ENCODE results near the gene WDSUB1.

WDSUB1 gene

DNA sequence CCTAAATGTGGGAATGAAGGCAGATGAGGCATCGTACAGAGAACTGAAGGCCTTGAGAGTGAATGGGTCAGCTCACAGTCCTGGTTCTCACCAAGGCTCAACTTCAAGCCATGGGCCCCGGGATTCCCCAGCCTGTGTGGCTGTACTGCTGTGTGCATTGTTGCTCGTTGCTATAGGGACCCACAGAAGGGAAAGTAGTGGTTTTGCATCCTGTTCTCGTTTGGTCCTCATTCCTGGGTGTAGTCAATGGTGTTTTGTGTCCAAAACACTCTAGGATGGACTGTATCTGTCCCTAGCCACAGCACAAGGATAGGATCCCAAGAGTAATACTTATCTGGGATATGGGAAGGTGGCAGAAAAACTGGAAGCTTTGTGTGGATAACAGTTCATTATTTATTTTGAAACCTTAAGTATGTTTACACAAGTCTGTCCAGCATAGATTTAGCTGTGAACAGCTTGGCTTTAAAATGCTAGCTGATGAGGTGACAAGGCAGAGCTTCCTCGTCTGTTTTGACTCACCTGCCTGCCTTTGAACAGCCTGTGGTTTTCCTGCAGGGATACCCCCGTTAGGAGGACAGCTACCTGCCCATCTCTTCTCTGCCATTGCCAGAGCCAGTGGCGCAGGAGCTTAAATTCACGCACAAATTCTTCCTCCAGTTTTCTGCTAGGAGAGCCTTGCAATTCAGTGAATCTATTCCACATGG, 85.0 kb downstream of the WDSUB1 start:
- DNase-seq (no peak), ATAC-seq (ENCODE audit: insufficient read depth, low read depth) (peak; percentile 58)
- Histone ChIP-seq H3K4me2 (ENCODE audit: insufficient read depth, low read length) (no peak overlapping the region), H3K36me3 (ENCODE audit: insufficient read depth, low read length) (peaks cover 23% of the 10 kb centered on the region), H3K27ac (ENCODE audit: low read length) (no peak overlapping the region), H2AFZ (ENCODE audit: low read depth, low read length) (no peak overlapping the region), H3K4me1 (ENCODE audit: insufficient read depth, low read length) (no peaks in the 10 kb centered on the region; the same call in 1 of the 2 replicates), H3K4me3 (ENCODE audit: low read depth in 1 of 2, low read length in 2 of 2) (no peak overlapping the region), H3K79me2 (ENCODE audit: insufficient read depth, low read length) (no peaks in the 10 kb centered on the region), H4K20me1 (ENCODE audit: insufficient read depth, low read length) (no peaks in the 10 kb centered on the region), H3K9ac (ENCODE audit: low read depth, low read length) (no peak overlapping the region), H3K9me3 (ENCODE audit: insufficient read depth, low read length, severe bottlenecking) (no peaks in the 10 kb centered on the region), H3K27me3 (ENCODE audit: insufficient read depth, low read length, poor library complexity) (no peaks in the 10 kb centered on the region)
- no peak for TF ChIP-seq EZH2 (IDR thresholded peaks at IDR 0.05; ENCODE audit: borderline replicate concordance, low read depth, low read length, severe bottlenecking)
- TF ChIP-seq, protein P1, sequence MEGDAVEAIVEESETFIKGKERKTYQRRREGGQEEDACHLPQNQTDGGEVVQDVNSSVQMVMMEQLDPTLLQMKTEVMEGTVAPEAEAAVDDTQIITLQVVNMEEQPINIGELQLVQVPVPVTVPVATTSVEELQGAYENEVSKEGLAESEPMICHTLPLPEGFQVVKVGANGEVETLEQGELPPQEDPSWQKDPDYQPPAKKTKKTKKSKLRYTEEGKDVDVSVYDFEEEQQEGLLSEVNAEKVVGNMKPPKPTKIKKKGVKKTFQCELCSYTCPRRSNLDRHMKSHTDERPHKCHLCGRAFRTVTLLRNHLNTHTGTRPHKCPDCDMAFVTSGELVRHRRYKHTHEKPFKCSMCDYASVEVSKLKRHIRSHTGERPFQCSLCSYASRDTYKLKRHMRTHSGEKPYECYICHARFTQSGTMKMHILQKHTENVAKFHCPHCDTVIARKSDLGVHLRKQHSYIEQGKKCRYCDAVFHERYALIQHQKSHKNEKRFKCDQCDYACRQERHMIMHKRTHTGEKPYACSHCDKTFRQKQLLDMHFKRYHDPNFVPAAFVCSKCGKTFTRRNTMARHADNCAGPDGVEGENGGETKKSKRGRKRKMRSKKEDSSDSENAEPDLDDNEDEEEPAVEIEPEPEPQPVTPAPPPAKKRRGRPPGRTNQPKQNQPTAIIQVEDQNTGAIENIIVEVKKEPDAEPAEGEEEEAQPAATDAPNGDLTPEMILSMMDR (IDR thresholded peaks at IDR 0.05; ENCODE audit: borderline replicate concordance, extremely low read depth, low read length, poor library complexity, severe bottlenecking): no peak

DNA sequence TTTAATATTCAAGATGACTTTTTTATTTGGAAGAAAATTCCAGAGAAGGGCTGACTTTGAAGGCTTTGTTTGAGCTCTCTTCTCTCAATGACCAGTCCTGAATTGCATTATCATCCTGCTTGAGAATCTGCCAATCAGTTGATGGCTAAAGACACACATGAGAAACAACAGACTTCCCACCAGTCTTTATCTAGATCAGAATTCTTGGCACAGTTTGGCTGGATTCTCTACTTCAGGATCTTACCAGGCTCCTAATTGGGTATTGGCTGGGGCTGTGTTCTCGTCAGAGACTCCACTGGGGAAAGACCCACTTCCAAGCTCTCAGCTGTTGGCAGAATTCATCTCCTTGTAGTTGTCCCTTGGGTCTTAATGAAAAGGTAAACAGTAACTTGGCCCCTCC, 86.0 kb downstream of the WDSUB1 start:
- no peak for DNase-seq
- Histone ChIP-seq H3K4me2 (ENCODE audit: insufficient read depth, low read length) (no peak overlapping the region), H3K27ac (ENCODE audit: low read length) (no peak overlapping the region), H3K79me2 (ENCODE audit: insufficient read depth, low read length) (no peaks in the 10 kb centered on the region), H3K4me1 (ENCODE audit: insufficient read depth, low read length) (no peaks in the 10 kb centered on the region; the same call in 1 of the 2 replicates), H3K4me3 (ENCODE audit: low read depth in 1 of 2, low read length in 2 of 2) (no peak overlapping the region), H2AFZ (ENCODE audit: low read depth, low read length) (no peak overlapping the region), H3K9ac (ENCODE audit: low read depth, low read length) (no peak overlapping the region), H4K20me1 (ENCODE audit: insufficient read depth, low read length) (no peaks in the 10 kb centered on the region), H3K9me3 (ENCODE audit: insufficient read depth, low read length, severe bottlenecking) (no peaks in the 10 kb centered on the region), H3K36me3 (ENCODE audit: insufficient read depth, low read length) (peaks cover 23% of the 10 kb centered on the region), H3K27me3 (ENCODE audit: insufficient read depth, low read length, poor library complexity) (no peaks in the 10 kb centered on the region)
- no peak for TF ChIP-seq EZH2 (IDR thresholded peaks at IDR 0.05; ENCODE audit: borderline replicate concordance, low read depth, low read length, severe bottlenecking)
- TF ChIP-seq, protein P1 (IDR thresholded peaks at IDR 0.05; ENCODE audit: borderline replicate concordance, extremely low read depth, low read length, poor library complexity, severe bottlenecking): no peak
- ATAC-seq (ENCODE audit: insufficient read depth, low read depth): no peak

GRCh38 chr2:159199761-159200465, 86.6 kb downstream of the WDSUB1 start:
- Histone ChIP-seq H3K36me3 (ENCODE audit: insufficient read depth, low read length) (peaks cover 20% of the 10 kb centered on the region; the same call in 1 of the 2 replicates), H3K4me3 (ENCODE audit: low read depth in 1 of 2, low read length in 2 of 2) (no peak overlapping the region), H3K4me1 (ENCODE audit: insufficient read depth, low read length) (no peaks in the 10 kb centered on the region; the same call in 1 of the 2 replicates), H3K9ac (ENCODE audit: low read depth, low read length) (no peak overlapping the region), H3K27me3 (ENCODE audit: insufficient read depth, low read length, poor library complexity) (no peaks in the 10 kb centered on the region), H3K79me2 (ENCODE audit: insufficient read depth, low read length) (no peaks in the 10 kb centered on the region), H3K9me3 (ENCODE audit: insufficient read depth, low read length, severe bottlenecking) (no peaks in the 10 kb centered on the region), H3K27ac (ENCODE audit: low read length) (no peak overlapping the region), H3K4me2 (ENCODE audit: insufficient read depth, low read length) (no peak overlapping the region), H4K20me1 (ENCODE audit: insufficient read depth, low read length) (no peaks in the 10 kb centered on the region), H2AFZ (ENCODE audit: low read depth, low read length) (no peak overlapping the region)
- ATAC-seq (ENCODE audit: insufficient read depth, low read depth) (no peak), DNase-seq (no peak)
- TF ChIP-seq EZH2 (IDR thresholded peaks at IDR 0.05; ENCODE audit: borderline replicate concordance, low read depth, low read length, severe bottlenecking): no peak
- TF ChIP-seq, protein P1 (IDR thresholded peaks at IDR 0.05; ENCODE audit: borderline replicate concordance, extremely low read depth, low read length, poor library complexity, severe bottlenecking): no peak
